HG03520 (cell line): Measurements from ENCODE around the gene PPP1R37.
"Not testable (repeated sequence)": the region's sequence is repeated elsewhere in the genome, so short reads cannot be mapped to it uniquely, and the experiment has no call there.

Experiments used
- ATAC-seq: cut with Tn5 transposase; IDR thresholded peaks from one replicate; pipeline ENCODE4 v1.9.1; 2021; ENCODE audit warnings: mild to moderate bottlenecking, moderate library complexity; ENCODE audit not compliant: unreplicated experiment

Gene PPP1R37

DNA sequence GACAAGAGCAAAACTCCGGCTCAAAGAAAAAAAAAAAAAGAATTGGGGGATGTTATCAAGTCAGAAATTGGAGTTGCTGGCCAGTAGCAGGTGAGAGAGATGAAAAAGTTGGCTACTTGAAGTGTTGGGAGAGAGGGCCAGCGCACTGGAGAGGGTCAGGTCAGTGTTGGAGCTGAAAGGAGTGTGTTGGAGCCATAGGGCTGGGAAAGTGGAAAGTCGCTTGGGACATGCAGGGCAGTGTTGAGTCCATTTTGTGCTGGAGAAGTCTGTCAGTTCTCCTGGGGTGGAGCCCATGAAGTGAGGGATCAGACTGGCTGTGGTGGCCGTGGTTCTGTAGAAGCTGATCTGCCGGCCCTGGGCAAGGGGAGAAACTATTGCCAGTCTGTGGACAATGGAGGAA is 1.7 kb downstream of the PPP1R37 start:
- no peak for ATAC-seq

GRCh38 chr19:45095496-45096413 is 2.8 kb downstream of the PPP1R37 start:
- no peak for ATAC-seq

GRCh38 chr19:45096700-45097099 is 3.7 kb downstream of the PPP1R37 start:
- ATAC-seq, result no peak

DNA sequence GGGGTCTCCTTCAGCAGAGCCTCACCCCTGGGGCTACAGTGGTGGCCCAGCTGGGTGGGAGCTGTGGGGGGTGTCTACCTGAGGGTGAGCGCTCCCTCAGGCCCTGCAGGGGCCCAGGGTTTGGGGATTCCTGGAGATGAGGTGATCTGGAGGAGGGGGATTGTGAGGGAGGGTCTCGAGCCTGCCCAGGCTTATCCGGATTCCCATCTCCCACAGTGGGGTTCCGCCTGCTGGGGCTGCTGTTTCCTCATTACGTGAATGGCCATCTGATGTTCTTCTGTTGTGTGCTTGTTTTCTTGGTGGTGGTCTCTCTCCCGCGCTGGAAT is 4.4 kb downstream of the PPP1R37 start:
- ATAC-seq, result no peak

DNA sequence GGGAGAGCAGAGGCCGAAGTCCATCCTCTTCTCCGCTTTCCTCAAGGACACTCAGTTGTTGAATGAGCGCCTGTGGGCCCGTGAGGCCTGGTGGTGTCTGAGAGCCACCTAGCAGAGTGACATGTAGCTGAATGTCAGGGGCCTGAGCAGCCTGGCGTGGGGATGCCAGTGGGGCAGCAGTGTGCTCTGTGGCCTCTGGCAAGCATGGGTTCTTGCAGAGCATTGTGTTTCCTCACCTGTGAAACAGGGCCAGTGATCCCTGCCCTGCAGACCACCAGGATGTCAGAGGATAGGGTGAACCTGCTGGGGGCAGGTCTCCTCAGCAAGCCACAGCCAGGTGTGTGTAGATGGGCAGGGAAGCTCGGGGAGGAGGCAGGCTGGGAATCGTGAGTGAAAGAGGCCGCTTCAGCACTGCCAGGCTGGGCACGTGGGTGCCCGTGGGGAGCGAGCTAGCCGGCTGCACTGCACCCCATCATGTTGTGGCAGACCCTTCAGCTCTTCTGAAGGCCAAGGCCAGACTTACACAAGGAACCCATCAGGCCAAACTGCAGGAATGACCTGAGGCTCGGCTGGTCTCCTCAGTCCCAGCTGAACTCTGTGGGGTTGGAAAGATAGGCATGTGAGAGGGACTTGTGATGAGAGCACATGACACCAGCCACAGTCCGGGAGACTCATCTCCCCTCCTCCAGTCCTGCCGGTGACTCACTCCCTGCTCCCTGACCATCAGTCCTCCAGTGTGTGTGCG is 5.0 kb downstream of the PPP1R37 start:
- no peak for ATAC-seq

DNA sequence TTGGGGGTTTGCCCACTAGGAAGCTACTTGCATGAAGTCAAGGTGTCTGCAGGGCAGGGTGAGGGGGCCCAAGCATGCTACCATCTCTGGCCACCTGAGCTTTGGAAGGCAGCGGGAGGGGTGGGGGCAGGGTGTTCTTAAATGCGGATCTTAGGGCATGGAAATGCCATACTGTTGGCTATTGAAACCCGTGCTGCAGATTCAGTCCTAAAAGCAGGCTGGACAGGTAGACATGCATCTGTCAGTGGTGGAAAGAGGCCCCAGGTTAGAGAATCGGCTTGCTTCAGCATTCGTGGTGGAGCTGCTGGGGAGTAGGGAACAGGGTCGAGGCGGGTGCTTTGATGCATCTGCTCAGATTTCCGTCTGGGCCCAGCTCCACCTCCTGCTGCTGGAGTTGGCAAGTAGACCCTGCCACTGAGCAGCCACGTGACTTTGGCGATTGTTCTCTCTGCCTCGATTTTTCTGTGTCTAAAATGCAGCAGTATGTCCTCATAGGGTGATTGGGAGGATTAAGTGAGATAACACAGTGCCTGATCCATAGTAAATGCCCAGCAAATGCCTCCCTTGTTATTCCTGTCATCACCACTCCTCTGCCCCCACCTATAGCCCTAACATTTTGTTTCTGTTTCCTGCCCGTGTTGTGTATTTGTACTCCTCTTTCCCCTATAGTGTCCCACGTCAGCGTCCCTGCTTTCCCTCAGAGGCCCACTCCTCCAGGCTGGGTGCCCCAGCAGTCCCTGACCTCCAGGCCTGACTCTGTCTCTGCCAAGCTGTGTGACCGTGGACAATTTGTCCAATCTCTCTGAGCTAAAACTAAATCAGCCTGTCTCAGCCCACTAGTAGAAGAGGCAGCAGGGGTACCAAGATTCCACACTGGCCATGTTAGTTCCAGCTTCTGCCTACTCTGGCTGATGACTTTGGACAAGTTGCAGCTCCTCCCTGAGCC is 5.8 kb downstream of the PPP1R37 start:
- no peak for ATAC-seq

GRCh38 chr19:45099467-45100191 is 6.7 kb downstream of the PPP1R37 start:
- ATAC-seq, result no peak

DNA sequence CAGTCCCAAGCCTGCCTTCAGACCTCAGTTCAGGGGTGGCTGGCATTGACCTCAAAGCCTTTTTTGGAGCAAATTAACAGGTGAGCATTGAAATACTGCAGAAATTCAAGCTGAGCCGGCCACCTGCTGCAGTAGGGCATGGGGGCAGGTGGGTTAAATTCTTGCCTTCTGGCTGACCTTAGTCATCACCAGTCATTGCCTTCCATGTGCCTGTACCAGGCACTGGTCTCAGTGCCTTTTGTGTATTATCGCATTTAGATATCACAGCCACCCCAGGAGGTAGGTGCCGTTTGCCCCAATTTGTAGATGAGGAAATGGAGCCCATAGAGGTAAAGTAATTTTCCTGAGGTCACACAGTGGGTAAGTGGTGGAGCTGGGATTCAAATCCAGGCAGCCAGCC is 7.2 kb downstream of the PPP1R37 start:
- no peak for ATAC-seq

- ATAC-seq, result no peak
These were observed 7.9 kb downstream of the PPP1R37 start for GRCh38 chr19:45100846-45101252.

DNA sequence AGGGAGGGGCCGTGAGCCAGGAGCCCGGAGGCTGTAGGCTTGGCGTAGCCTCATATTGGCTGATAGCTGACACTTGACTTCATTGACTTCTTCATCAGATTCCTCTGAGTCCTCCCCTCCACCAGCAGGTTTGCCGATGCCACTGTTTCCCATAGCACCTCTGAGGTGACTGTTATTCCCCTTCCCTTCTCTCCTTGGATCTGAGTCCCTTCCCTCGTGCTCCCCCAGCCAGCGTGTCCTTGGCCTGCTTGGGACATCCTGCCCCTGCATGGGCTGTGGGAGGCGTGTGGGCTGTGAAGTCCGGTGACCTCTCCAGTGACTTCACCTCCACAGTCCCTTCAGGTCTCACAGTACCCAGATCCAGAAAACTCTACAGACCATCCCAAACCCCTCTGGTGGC is 8.8 kb downstream of the PPP1R37 start:
- no peak for ATAC-seq

DNA sequence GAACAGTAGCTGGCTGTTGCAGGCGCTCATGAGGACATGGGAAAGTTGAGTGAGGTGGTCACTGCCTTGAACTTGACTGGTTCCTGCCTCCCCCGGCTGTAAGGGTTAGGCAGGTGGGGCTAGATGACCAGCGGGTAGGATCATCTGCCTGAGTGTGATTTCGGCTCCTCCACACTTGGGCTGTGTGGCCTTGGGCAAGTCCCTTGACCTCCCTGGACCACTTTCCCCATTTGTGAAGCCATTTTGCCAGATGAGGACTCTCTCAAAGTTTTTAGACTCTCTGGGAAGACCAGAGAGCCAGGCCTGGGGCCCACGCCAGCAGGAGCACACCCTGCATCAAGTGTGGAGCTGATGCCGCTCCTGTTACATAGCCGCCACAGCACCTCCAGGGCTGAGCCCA is 9.5 kb downstream of the PPP1R37 start:
- ATAC-seq, result no peak

GRCh38 chr19:45103156-45103507 is 10.2 kb downstream of the PPP1R37 start:
- ATAC-seq, result no peak

DNA sequence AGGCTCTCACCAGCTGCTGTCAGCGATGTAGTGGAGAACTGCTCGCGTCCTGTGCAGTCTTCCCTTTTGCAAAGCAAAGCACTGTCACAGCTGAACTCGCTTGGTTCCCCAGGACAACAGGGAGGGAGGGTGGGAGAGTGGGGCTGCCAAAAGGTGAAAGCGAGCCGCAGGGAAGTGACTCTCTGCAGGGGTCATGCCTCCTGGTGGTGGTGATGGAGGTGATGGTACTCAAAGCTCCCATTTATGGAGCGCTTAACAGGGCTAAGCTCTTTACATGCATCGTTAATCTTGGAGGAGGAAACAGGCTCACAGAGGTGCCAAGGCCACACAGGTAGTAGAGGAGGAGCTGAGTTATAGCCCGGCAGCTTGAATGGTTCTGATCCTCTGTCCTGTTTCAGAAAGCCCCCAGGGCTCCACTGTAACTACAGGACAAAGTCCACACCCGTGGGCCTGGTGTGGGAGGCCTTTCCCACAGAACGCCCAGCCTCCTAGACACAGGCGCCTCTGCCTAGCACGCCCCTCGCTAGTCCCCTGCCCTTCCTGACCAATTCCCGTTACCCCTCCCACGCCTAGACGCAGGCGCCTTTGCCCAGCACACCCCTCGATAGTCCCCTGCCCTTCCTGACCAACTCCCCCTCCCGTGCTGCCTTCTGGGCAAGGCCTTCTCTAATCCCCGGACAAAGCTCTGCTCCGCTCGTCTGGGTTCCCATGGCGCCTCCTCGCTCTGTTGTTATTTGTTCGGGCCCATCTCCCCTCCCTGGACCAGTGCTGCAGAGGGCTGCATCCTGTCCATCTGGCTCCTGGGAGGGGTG is 10.7 kb downstream of the PPP1R37 start:
- ATAC-seq, result no peak

- ATAC-seq, result no peak
These were observed 11.8 kb downstream of the PPP1R37 start for GRCh38 chr19:45104658-45105349.

GRCh38 chr19:45106363-45106762 is 13.4 kb downstream of the PPP1R37 start:
- ATAC-seq, result not testable (repeated sequence)

GRCh38 chr19:45107621-45108150 is 14.7 kb downstream of the PPP1R37 start:
- ATAC-seq, result no peak

DNA sequence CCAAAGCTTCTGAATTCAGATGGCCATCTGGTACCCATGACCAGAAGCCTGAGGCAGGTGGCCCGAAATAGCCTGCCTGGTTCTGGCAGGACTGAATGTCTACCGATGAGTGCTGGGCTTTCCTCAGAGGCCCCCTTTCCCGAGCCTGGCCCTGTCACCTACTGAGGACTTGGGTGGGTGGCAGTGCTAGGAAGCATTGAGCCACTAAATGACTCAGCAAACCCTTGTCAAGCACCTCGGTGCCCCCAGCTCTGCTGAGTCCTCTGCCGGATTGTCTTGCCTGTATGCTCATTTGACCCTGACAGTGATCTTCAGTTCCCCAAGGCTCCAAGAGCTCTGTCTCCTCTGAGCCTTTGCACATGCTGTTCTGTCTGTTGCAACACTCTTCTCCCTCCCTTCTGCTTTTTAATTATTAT is 17.9 kb downstream of the PPP1R37 start:
- ATAC-seq, result no peak

DNA sequence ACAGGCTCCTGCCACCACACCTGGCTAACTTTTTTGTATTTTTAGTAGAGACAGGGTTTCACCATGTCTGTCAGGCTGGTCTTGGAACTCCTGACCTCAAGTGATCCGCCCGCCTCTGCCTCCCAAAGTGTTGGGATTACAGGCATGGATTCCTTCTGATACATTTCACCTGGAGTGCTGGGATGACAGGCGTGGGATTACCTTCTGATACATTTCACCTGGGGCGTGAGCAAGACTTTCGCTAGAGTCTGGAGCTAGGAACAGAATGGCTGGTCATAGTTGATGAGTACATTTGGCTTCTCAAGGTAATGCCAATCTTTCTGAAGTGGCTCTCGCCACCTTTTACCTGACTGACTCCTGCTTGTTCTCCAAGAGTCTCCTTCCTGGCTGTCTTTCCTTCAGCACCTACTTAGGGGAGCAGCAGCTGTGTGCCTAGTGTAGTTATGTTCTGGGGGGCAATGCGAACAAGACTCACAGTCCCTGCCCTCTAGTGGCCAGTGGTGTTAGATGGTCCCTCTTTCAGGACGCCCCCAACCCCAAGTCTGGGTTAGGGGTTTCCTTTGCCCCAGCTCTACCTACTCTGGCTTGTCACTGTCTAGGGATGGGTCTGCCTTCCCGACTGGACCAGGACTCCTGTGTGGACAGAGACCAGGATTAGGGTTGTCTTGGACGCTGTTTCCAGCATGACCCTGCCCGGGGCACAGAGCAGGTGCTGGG is 19.3 kb downstream of the PPP1R37 start:
- no peak for ATAC-seq
